ENCODE results near the gene HNF1B. TPM values are rescaled to one million over a fixed set of nuclear protein-coding genes. Genes with fewer than 3 reads are reported as not detected.

HNF1B gene
- total RNA-seq, 1 experiment from 2014 or later = 2.0 TPM

DNA sequence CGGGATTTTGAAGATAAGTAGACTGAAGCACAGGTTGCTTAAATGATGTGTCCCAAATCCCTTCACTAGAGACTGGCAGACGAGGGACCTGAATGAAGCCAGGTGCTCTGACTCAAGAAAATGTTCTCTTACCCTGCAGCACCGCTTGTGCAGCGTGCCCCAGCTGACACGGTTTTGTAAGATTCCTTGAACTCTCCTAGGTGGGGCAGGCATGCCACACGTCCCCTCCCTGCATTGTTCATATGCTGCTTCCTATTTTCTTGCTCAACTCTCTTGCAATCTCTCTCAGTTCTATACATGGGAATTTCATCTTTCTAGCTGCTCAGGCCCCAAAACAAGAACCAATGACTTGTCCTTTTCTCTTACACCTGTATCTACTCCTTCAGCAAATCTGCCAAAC is 22.1 kb upstream of the HNF1B start:
- no peaks in the 10 kb centered on the region for H3F3A ChIP-seq (ENCODE audit: low read length, unreplicated experiment)
- no peak overlapping the region for H3K27ac ChIP-seq (ENCODE audit: low read length)
- H3K4me3 ChIP-seq (ENCODE audit: low read length) = no peak overlapping the region
- no peak for ATAC-seq
- H3K36me3 ChIP-seq (ENCODE audit: low read depth, low read length) = no peaks in the 10 kb centered on the region
- ChIA-PET CTCF (no interaction called here), POLR2A (ENCODE audit: unreplicated experiment) (no interaction called here)
- no peak overlapping the region for H3K4me2 ChIP-seq (ENCODE audit: low read length)
- H3K9ac ChIP-seq (ENCODE audit: low read length) = no peak overlapping the region
- H2AFZ ChIP-seq (ENCODE audit: low read length) = no peak overlapping the region
- TF ChIP-seq EZH2 (IDR thresholded peaks at IDR 0.05; ENCODE audit: low read length, unreplicated experiment) (no peak), EZH2phosphoT487 (IDR thresholded peaks at IDR 0.05; ENCODE audit: borderline replicate concordance, low read length) (no peak)
- TF ChIP-seq, protein P1, sequence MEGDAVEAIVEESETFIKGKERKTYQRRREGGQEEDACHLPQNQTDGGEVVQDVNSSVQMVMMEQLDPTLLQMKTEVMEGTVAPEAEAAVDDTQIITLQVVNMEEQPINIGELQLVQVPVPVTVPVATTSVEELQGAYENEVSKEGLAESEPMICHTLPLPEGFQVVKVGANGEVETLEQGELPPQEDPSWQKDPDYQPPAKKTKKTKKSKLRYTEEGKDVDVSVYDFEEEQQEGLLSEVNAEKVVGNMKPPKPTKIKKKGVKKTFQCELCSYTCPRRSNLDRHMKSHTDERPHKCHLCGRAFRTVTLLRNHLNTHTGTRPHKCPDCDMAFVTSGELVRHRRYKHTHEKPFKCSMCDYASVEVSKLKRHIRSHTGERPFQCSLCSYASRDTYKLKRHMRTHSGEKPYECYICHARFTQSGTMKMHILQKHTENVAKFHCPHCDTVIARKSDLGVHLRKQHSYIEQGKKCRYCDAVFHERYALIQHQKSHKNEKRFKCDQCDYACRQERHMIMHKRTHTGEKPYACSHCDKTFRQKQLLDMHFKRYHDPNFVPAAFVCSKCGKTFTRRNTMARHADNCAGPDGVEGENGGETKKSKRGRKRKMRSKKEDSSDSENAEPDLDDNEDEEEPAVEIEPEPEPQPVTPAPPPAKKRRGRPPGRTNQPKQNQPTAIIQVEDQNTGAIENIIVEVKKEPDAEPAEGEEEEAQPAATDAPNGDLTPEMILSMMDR (conservative IDR thresholded peaks at IDR 0.05; ENCODE audit: low read depth, low read length) = no peak
- H3K9me3 ChIP-seq (ENCODE audit: low read length) = no peaks in the 10 kb centered on the region
- H3K27me3 ChIP-seq (ENCODE audit: low read length) = peaks cover 9% of the 10 kb centered on the region; the same call in 1 of the 2 replicates
- H4K20me1 ChIP-seq (ENCODE audit: low read length) = no peaks in the 10 kb centered on the region
- intact Hi-C loops (cut with micrococcal nuclease) = no loop called here
- BruUV-seq (replicated peaks) = no TSS peak
- no peak for DNase-seq
- H3K79me2 ChIP-seq (ENCODE audit: low read length) = no peaks in the 10 kb centered on the region
- H3K9me2 ChIP-seq (replicated peaks; ENCODE audit: low read length) = no peaks in the 10 kb centered on the region
- no peaks in the 10 kb centered on the region for H3K4me1 ChIP-seq (ENCODE audit: insufficient read depth, low read length)

DNA sequence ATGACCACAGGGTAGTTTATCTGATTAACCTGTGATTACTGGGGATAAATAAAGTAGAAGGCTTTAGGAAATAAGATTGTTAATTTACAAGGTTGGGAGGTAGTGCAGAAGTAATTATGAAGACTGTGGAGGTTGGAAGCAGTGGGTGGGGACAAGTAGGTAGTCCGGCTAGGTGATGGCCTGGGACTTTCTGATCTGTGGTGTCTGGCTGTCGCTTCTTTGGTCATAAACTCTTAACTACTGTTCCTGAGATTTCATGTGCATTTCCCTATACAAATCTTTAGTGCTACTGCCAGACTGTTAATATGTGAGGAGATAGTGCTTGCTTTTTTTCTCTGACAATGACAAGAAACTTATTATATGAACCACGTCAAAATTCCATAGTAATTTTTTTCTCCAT is 19.5 kb upstream of the HNF1B start:
- H3K27ac ChIP-seq (ENCODE audit: low read length) = no peak overlapping the region
- no peak overlapping the region for H3K4me2 ChIP-seq (ENCODE audit: low read length)
- TF ChIP-seq EZH2 (IDR thresholded peaks at IDR 0.05; ENCODE audit: low read length, unreplicated experiment) (no peak), EZH2phosphoT487 (IDR thresholded peaks at IDR 0.05; ENCODE audit: borderline replicate concordance, low read length) (no peak)
- TF ChIP-seq, protein P1 (conservative IDR thresholded peaks at IDR 0.05; ENCODE audit: low read depth, low read length) = no peak
- ChIA-PET POLR2A (ENCODE audit: unreplicated experiment) (no interaction called here), CTCF (no interaction called here)
- H3K4me3 ChIP-seq (ENCODE audit: low read length) = no peak overlapping the region
- H3K79me2 ChIP-seq (ENCODE audit: low read length) = no peaks in the 10 kb centered on the region
- DNase-seq (no peak), ATAC-seq (no peak)
- intact Hi-C loops (cut with micrococcal nuclease) = no loop called here
- no TSS peak for BruUV-seq (replicated peaks)
- H3K9ac ChIP-seq (ENCODE audit: low read length) = no peak overlapping the region
- no peaks in the 10 kb centered on the region for H4K20me1 ChIP-seq (ENCODE audit: low read length)
- no peak overlapping the region for H2AFZ ChIP-seq (ENCODE audit: low read length)
- H3K36me3 ChIP-seq (ENCODE audit: low read depth, low read length) = no peaks in the 10 kb centered on the region
- H3K27me3 ChIP-seq (ENCODE audit: low read length) = peaks cover 9% of the 10 kb centered on the region; the same call in 1 of the 2 replicates
- H3K4me1 ChIP-seq (ENCODE audit: insufficient read depth, low read length) = no peaks in the 10 kb centered on the region
- H3F3A ChIP-seq (ENCODE audit: low read length, unreplicated experiment) = no peaks in the 10 kb centered on the region
- no peaks in the 10 kb centered on the region for H3K9me2 ChIP-seq (replicated peaks; ENCODE audit: low read length)
- H3K9me3 ChIP-seq (ENCODE audit: low read length) = no peaks in the 10 kb centered on the region

DNA sequence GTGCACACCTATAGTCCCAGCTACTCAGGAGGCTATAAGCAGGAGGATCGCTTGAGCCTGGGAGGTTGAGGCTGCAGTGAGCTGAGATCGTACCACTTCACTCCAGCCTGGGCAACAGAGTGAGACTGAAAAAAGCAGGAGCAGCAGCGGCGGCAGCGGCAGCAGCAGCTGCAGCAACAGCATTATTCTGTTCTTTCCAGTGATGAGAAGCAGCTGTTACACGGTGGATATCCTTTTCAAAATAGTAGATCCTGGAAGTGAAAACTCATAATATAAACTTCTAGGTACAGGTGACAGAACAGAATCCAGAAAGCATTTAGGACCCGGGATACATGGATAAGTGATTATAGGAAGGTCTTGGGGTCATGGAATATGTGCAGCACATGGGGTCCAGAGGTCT is 17.8 kb upstream of the HNF1B start:
- ChIA-PET POLR2A (ENCODE audit: unreplicated experiment) (no interaction called here), CTCF (no interaction called here)
- peaks cover 9% of the 10 kb centered on the region; the same call in 1 of the 2 replicates for H3K27me3 ChIP-seq (ENCODE audit: low read length)
- no peak overlapping the region for H2AFZ ChIP-seq (ENCODE audit: low read length)
- H3K9ac ChIP-seq (ENCODE audit: low read length) = no peak overlapping the region
- H3K36me3 ChIP-seq (ENCODE audit: low read depth, low read length) = no peaks in the 10 kb centered on the region
- DNase-seq = no peak
- ATAC-seq = no peak
- no peaks in the 10 kb centered on the region for H3K79me2 ChIP-seq (ENCODE audit: low read length)
- H3K4me1 ChIP-seq (ENCODE audit: insufficient read depth, low read length) = no peaks in the 10 kb centered on the region
- H3K9me3 ChIP-seq (ENCODE audit: low read length) = no peaks in the 10 kb centered on the region
- intact Hi-C loops (cut with micrococcal nuclease) = no loop called here
- H3K9me2 ChIP-seq (replicated peaks; ENCODE audit: low read length) = no peaks in the 10 kb centered on the region
- no peak for TF ChIP-seq EZH2 (IDR thresholded peaks at IDR 0.05; ENCODE audit: low read length, unreplicated experiment)
- TF ChIP-seq, protein P1 (conservative IDR thresholded peaks at IDR 0.05; ENCODE audit: low read depth, low read length) = no peak
- TF ChIP-seq EZH2phosphoT487 (IDR thresholded peaks at IDR 0.05; ENCODE audit: borderline replicate concordance, low read length) = no peak
- H3K4me2 ChIP-seq (ENCODE audit: low read length) = no peak overlapping the region
- no peak overlapping the region for H3K27ac ChIP-seq (ENCODE audit: low read length)
- no peaks in the 10 kb centered on the region for H3F3A ChIP-seq (ENCODE audit: low read length, unreplicated experiment)
- no peak overlapping the region for H3K4me3 ChIP-seq (ENCODE audit: low read length)
- no TSS peak for BruUV-seq (replicated peaks)
- no peaks in the 10 kb centered on the region for H4K20me1 ChIP-seq (ENCODE audit: low read length)

Data from PC-3 (cell line).